ENCODE measurements around the gene A1BG. TPM values are rescaled to one million over a fixed set of nuclear protein-coding genes. Genes with fewer than 3 reads are reported as not detected.

The A1BG gene, protein sequence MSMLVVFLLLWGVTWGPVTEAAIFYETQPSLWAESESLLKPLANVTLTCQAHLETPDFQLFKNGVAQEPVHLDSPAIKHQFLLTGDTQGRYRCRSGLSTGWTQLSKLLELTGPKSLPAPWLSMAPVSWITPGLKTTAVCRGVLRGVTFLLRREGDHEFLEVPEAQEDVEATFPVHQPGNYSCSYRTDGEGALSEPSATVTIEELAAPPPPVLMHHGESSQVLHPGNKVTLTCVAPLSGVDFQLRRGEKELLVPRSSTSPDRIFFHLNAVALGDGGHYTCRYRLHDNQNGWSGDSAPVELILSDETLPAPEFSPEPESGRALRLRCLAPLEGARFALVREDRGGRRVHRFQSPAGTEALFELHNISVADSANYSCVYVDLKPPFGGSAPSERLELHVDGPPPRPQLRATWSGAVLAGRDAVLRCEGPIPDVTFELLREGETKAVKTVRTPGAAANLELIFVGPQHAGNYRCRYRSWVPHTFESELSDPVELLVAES
- total RNA-seq (2021; fragmentation: NEBNext Ultra II Directional; extraction: Animal tissue kit (Norgen Biotek cat#: 25700)) (19.9 and 20.8 TPM in 2 replicates), polyA plus RNA-seq (2011; rRNA removed) (69.6 and 108 TPM in 2 replicates), polyA minus RNA-seq (2011; rRNA and poly(A)+ RNA removed) (0.49 and 1.1 TPM in 2 replicates)
- polyA plus RNA-seq (2011; cell fraction: cytosol; rRNA removed), result 43.4 TPM
- polyA plus RNA-seq (2011; cell fraction: nucleus; rRNA removed), result 26.6 TPM
- 11.4 to 25.4 TPM (median 23.1 TPM) in 4 replicates for polyA plus RNA-seq (2012, experiment 1 of 2)
- polyA plus RNA-seq (2012, experiment 2 of 2), result 102 TPM
- polyA plus RNA-seq (2013, experiment 1 of 2), result 26.4 TPM
- 32.6 TPM for polyA plus RNA-seq (2013, experiment 2 of 2)
- 6.5 TPM for polyA minus RNA-seq (2011; cell fraction: cytosol; rRNA and poly(A)+ RNA removed)
- 1.7 TPM for polyA minus RNA-seq (2011; cell fraction: nucleus; rRNA and poly(A)+ RNA removed)
- long read RNA-seq, experiment 1, transcript A1BG-203 (2 exons, 2,134 nt), result major isoform, 9 of 9 reads
- long read RNA-seq, experiment 1, partial matches to known transcripts, result 0 of 9 reads
- long read RNA-seq, experiment 1, other reads (novel, unspliced or antisense), result 0 of 9 reads
- long read RNA-seq, experiment 2, result 0 reads

DNA sequence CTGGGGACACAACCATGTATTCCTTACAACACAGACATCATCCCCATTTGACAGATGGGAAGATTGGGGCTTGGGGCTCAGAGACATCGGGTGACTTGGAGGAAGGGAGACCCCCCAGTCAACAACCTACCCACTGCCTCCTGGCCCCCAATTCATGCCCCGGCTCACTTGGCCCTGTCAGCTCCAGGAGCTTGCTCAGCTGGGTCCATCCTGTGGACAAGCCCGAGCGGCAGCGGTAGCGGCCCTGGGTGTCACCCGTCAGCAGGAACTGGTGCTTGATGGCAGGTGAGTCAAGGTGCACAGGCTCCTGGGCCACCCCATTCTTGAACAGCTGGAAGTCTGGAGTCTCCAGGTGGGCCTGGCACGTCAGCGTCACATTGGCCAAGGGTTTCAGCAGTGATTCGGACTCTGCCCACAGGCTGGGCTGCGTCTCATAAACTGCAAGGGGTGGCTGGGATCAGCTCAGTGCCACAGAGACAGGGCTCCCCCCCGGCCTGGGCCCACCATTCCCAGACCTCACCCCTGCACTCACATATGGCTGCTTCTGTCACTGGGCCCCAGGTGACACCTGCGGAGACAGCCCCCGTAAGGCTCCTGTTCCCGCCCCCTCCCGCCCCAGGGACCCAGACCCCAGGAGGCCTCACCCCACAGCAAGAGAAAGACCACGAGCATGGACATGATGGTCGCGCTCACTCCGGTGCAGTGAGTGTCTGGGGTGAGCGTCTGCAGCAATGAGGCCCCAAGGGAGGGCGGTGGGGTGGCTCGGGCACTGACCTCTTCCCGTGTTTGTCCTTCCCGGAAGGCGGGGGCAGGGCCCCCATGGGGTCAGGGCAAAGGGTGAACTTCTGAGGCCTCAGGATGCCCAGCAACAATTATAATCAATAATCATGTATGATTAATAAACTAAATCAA, at the start of gene A1BG:
TSS of gene A1BG (minus strand) at position 733 of the 912 bp plus-strand sequence. CDS start at position 678, 55 bp downstream.
- Histone ChIP-seq H4K5ac (ENCODE audit: insufficient read length, low read depth, low read length) (no peak within 1 kb of the TSS), H3K9ac (replicated peaks in 1 of 4; ENCODE audit: extremely low read depth in 1 of 4, low read depth in 3 of 4, low read length in 3 of 4) (no peak within 1 kb of the TSS), H3K27me3 (replicated peaks in 1 of 4; ENCODE audit: control insufficient read depth in 3 of 4, extremely low read depth in 1 of 4, insufficient read depth in 3 of 4, low read length in 3 of 4) (no peaks in the 10 kb centered on the region), H3K23ac (ENCODE audit: insufficient read length) (no peak within 1 kb of the TSS), H3K4ac (replicated peaks; ENCODE audit: insufficient read length, low read depth, low read length) (no peak within 1 kb of the TSS), H3K4me3 (ENCODE audit: extremely low read depth in 1 of 4, insufficient read depth in 2 of 4, low read depth in 3 of 4, low read length in 4 of 4) (no peak within 1 kb of the TSS), H3K23me2 (ENCODE audit: low read depth, low read length) (no peaks in the 10 kb centered on the region), H4K8ac (ENCODE audit: extremely low read depth, insufficient read depth, low read length) (0 out of 2 replicates have a peak within 1 kb of the TSS, but pooled peaks have one; percentile 16), H2AK5ac (ENCODE audit: low read depth, low read length) (no peak within 1 kb of the TSS), H3K18ac (ENCODE audit: extremely low read depth, low read length) (no peak within 1 kb of the TSS), H2BK12ac (ENCODE audit: low read depth, low read length) (no peak within 1 kb of the TSS), H3K56ac (replicated peaks; ENCODE audit: insufficient read length, low read depth, low read length) (no peak within 1 kb of the TSS), H2BK120ac (replicated peaks; ENCODE audit: low read depth, low read length) (no peak within 1 kb of the TSS), H3K4me1 (replicated peaks in 1 of 4; ENCODE audit: control insufficient read depth in 3 of 4, insufficient read depth in 4 of 4, low read length in 3 of 4) (peaks cover 0 to 6% (median 0%) of the 10 kb centered on the region in 4 experiments; a peak in 1 of 7 replicates), H3K27ac (ENCODE audit: low read depth, low read length) (no peak within 1 kb of the TSS), H3K79me1 (ENCODE audit: low read depth, low read length) (no peaks in the 10 kb centered on the region), H2BK15ac (ENCODE audit: low read length) (no peak within 1 kb of the TSS), H3K14ac (ENCODE audit: insufficient read length) (no peak within 1 kb of the TSS), H3K36me3 (ENCODE audit: control insufficient read depth in 2 of 4, insufficient read depth in 4 of 4, low read length in 3 of 4) (no peaks in the 10 kb centered on the region), H4K20me1 (replicated peaks in 1 of 2; ENCODE audit: control insufficient read depth in 1 of 2, insufficient read depth in 2 of 2, low read length in 2 of 2) (peaks cover 0 to 3% of the 10 kb centered on the region in 2 experiments), H3K79me2 (ENCODE audit: control insufficient read depth in 1 of 2, insufficient read depth in 2 of 2, low read length in 2 of 2) (no peaks in the 10 kb centered on the region), H3K4me2 (ENCODE audit: insufficient read depth in 1 of 2, low read depth in 2 of 2, low read length in 2 of 2) (no peak within 1 kb of the TSS), H2BK5ac (ENCODE audit: low read depth, low read length) (no peak within 1 kb of the TSS), H3K9me3 (ENCODE audit: insufficient read depth in 2 of 2, low read depth in 1 of 2, low read length in 1 of 2) (no peaks in the 10 kb centered on the region), H2AFZ (ENCODE audit: low read length) (no peak within 1 kb of the TSS), H2BK20ac (ENCODE audit: low read length) (no peak within 1 kb of the TSS), H4K91ac (replicated peaks; ENCODE audit: insufficient read length, low read length) (no peak within 1 kb of the TSS)
- FAIRE-seq, result no peak
- POLR2A ChIA-PET (ENCODE audit: partially characterized antibody), result interaction anchor here (2.5 to 11.4 kb wide), 2 partner anchors 9 to 42 kb away, joined by 9 to 102 read pairs; partner anchors contain the start of genes RNF225 and ZNF497
- CTCF ChIA-PET (ENCODE audit: partially characterized antibody), result interaction anchor here (0.8 to 2.9 kb wide), 4 partner anchors 14 to 161 kb away, joined by 3 to 14 read pairs (median 6); no protein-coding TSS in a partner anchor
- 92% methylated on average over 24 of the region's 26 CpGs; no CpG with 5 or more reads in 1 of the 2 experiments for WGBS, 2 experiments (ENCODE audit: extremely low coverage in 1 of 2, insufficient coverage in 1 of 2, insufficient read length in 1 of 2, insufficient replicate concordance in 2 of 2, low coverage in 1 of 2, low lambda C conversion rate in 2 of 2, missing lambda C conversion rate in 1 of 2)
- TF ChIP-seq JUND (IDR thresholded peaks at IDR 0.05; ENCODE audit: low read length), result no peak
- no peak for DNase-seq (ENCODE audit: low read depth in 1 of 2, low spot score in 2 of 2)
